GM19035 (cell line): ENCODE results near the gene NELFCD.
A peak's percentile ranks its signal among the peaks of the same experiment; 100 is the strongest.
"Not testable (repeated sequence)": the region's sequence is repeated elsewhere in the genome, so short reads cannot be mapped to it uniquely, and the experiment has no call there.

Experiments
- ATAC-seq: cut with Tn5 transposase; IDR thresholded peaks from one replicate; pipeline ENCODE4 v1.9.1; 2021; ENCODE audit not compliant: unreplicated experiment

The NELFCD gene

GRCh38 chr20:58971429-58971828 lies 9.6 kb upstream of the NELFCD start:
- no peak for ATAC-seq

- ATAC-seq = no peak
Observed at GRCh38 chr20:58973179-58973578, 7.9 kb upstream of the NELFCD start.

DNA sequence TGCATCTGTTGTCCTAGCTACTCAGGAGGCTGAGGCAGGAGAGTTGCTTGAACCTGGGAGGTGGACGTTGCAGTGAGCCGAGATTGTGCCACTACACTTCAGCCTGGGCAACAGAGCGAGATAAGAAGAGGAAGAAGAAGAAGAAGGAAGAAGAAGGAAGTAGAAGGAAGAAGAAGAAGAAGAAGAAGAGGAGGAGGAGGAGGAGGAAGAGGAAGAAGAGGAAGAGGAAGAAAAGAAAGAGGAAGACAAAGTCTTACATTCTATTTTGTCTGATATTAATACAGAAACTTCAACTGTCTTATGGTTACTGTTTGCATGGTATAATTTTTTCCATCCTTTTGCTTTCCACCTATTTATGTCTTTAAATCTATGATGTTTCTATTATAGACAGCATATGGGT lies 7.2 kb upstream of the NELFCD start:
- no peak for ATAC-seq

DNA sequence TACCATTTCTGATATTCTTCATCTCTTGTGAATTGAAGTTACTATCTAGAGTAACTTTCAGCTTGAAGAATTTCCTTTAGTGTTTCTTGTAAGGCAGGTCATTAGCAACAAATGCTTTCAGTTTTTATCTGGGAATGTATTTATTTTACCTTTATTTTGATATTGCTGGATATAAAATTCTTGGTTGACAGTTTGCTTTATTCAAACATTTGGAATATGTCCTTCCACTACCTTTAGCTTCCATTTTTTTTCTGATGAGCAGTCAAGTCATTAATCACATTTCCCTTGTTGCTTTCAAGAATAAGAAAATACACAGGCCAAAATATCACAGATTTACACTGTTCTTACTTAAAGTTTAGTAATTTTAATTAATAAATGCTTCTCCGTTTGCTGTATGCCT lies 5.7 kb upstream of the NELFCD start:
- ATAC-seq = no peak

DNA sequence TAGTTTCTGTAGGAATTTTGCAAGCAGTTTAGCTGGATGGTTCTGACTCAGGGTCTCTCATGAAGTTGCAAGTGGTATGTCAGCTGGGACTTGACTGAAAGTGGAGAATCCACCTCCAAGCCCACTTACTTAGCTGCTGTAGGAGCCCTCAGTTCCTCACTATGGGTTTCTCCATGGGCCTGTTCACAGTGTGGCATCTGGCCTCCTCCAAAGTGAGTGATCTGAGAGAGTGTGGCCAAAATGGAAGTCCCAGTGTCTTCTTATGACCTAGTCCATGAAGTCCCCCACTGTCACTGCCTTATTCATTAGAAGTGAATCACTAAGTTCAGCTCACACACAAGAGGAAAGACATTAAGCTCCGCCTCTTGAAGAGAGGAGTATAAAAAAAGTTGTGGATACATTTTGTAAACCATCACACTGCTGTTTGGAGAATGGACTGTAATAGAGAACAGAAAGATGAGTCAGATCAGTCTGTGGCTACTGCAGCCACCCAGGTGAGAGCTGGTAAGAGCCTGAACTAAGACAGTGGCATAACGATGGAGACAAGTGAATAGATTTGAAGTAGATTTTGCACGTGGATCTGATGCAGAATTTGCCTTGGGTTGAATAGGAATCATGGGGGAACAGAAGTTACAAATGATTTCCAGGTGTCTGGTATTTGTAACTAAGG lies 4.9 kb upstream of the NELFCD start:
- no peak for ATAC-seq

DNA sequence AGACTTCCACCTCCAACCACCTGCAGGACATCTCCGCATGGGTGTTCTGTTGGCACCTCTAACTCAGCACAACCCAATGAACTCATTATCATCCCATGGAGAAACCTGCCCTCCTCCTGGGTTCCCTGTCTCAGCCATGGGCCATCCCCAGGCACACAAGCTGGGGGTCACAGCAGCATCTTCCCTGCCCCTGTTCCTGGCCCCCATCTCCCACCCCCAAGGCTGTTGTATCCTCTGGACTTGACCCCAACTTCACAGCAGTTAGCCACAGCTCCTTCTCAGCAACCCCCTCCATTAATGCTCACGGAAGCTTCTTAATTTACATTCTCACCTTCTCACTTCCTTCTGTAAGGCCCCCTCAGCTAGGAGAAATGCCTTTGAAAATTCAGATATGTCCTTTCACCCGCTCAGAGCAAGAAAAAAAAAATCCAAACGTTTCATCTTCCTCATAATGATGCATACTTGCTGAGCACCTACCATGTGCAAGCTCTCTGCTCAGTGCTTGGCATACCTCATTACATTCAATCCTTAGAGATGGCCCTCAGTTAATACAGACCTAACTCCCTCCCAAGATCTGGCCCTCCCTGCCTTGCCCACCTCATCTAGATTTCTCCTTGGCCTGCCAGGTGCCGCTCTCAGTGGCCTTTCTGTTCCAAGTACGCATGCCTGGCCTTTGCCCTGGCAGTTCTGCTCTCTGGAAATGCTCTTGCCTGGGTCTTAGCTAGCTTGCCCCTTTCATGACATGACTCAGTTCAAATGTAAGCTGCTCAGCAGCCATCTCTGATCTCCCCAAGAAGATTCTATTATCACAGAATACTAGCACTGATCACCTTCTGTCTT lies 2.5 kb upstream of the NELFCD start:
- no peak for ATAC-seq

GRCh38 chr20:58981628-58982364 lies 740 bp downstream of the NELFCD start:
- ATAC-seq = peak; percentile 8

DNA sequence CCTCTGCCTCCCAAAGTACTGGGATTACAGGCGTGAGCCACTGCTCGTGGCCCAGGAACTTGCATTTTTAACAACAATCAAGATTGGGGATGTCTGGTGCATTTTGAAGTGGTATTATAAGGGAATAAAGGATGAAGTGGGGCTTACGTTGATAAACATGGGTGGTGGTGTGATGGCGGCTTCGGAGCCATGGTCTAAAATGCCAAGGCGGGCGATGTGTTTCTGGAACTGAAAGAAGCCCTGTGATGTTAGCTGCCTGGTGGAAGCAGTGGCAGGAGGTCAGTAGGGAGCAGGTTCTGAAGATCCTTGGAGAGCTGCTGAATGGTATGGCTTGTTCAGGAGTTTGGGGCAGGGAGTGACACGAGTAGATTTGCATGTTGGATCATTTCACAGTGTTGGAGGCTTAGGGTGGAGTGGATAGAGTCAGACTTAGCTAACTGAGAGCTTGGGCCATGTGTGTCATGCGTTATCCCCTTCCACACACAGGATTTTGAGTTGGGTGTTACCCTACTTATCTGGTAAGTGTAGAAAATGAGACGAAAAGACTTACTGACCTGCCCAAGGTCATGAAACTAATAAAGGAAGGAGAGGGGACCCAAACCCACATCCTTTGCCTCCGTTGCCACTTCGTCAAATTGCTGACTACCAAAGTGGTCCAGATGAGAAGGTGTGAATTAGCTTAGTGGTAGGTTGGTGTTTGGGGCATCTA lies 1.5 kb downstream of the NELFCD start:
- ATAC-seq = no peak

DNA sequence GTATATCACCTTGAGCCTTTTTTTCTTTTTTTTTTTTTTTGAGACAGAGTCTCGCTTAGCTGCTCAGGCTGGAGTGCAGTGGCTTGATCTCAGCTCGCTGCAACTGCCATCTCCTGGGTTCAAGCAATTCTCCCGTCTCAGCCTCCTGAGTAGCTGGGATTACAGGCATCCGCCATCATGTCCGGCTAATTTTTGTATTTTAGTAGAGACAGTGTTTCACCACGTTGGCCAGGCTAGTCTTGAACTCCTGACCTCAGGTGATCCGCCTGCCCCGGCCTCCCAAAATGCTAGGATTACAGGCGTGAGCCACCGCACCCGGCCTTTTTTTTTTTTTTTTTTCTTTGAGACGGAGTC lies 2.0 kb downstream of the NELFCD start:
- ATAC-seq = not testable (repeated sequence)

DNA sequence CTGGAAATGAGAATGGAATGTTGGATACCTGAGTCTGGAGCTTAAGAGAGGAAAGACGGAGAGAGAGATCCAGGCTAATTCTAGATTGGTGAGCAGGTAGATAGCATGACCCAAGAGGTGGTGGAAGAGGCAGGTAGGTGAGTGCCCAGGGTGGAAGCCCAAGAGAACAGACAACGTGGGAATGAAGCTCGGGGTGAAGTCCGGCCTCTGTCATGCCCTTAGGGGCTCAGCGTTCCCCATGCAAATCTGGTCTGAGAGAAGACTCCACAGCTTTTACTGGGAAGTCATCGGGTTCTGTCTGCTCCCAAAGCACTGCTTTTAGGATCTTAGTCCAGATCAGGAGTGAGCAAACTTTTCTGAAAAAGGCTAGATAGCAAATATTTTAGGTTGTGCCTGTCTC lies 3.6 kb downstream of the NELFCD start:
- no peak for ATAC-seq

DNA sequence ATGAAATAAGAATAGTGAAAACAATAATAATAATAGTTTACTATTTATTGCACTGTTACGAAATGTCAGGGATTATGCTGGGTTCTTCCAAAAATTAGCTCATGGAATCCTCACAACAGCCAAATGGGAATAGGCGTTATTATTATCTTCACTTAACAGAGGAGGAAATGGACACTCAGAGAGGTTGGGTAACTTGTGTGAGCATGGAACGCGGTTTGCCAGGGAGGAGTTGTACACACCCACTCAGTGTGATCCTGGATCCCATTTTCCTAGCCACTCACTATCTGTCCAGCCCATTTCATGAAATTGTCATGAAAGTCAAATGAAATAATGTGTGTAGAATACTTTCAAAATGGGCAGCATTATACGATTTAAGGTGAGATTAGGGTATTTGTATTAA lies 4.6 kb downstream of the NELFCD start:
- no peak for ATAC-seq

DNA sequence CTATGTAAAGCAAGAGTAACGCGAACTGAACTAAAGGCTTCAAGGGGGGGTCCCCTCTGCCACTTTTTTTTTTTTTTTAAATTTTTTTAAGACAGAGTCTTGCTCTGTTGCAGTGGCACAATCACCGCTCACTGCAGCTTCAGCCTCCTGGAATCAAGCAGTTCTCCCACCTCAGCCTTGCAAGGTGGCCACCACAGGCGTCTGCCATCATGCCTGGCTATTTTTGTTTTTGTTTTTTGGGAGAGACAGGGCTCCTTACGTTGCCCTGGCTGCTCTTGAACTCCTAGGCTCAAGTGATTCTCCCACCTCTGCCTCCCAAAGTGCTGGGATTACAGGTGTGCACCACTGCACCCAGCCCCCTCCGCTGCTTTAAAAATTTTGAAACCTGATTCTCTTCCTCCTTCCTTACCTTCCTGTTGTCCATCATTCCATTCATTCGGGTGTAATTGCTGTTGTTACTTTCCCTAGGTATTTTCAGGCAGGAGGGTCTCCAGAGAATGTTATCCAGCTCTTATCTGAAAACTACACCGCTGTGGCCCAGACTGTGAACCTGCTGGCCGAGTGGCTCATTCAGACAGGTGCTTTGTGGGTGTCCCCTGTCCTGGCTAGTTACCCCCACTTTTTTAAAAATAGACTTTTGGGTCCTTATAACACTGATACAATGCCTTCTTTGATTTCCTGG lies 5.4 kb downstream of the NELFCD start:
- no peak for ATAC-seq

GRCh38 chr20:58986968-58987517 lies 6.0 kb downstream of the NELFCD start:
- no peak for ATAC-seq

GRCh38 chr20:58987790-58988564 lies 6.9 kb downstream of the NELFCD start:
- no peak for ATAC-seq

DNA sequence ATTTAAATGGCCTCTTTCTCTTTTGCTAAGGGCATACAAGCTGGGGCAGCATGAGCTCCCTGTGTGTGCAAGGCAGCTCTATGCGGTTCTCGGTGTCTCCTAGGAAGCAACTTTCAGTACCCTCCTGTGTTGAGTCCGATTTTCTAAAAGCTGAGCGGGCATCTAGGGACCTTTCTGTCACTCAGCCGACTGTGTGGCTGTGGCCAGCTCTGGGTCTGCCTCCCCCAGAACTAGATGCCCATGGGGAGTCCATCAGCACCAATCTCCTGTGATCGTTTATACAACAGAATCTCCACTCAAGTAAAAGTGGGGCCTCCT lies 7.5 kb downstream of the NELFCD start:
- no peak for ATAC-seq

GRCh38 chr20:58989196-58989595 lies 8.1 kb downstream of the NELFCD start:
- no peak for ATAC-seq

- ATAC-seq = no peak
Observed at GRCh38 chr20:58990651-58991445, 9.8 kb downstream of the NELFCD start.

DNA sequence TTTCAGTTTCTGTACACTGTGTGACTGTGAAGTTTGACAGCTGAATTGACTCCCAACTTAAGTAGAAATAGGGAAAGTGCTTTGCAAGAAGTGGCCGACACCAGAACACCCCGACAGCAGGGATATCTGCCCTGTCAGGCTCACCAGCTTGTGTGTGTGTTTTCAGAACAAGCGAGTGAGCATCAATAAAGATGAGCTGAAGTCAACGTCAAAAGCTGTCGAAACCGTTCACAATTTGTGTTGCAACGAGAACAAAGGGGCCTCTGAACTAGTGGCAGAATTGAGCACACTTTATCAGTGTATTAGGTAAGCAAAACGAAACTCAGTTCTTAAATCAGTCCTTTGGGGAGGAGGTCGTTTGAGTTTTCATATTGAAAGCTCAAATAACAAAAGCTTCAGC lies 10.7 kb downstream of the NELFCD start:
- no peak for ATAC-seq

GRCh38 chr20:58992911-58993310 lies 11.9 kb downstream of the NELFCD start:
- ATAC-seq = no peak
